Measurements from ENCODE around the gene BCL11A.

The BCL11A gene

DNA sequence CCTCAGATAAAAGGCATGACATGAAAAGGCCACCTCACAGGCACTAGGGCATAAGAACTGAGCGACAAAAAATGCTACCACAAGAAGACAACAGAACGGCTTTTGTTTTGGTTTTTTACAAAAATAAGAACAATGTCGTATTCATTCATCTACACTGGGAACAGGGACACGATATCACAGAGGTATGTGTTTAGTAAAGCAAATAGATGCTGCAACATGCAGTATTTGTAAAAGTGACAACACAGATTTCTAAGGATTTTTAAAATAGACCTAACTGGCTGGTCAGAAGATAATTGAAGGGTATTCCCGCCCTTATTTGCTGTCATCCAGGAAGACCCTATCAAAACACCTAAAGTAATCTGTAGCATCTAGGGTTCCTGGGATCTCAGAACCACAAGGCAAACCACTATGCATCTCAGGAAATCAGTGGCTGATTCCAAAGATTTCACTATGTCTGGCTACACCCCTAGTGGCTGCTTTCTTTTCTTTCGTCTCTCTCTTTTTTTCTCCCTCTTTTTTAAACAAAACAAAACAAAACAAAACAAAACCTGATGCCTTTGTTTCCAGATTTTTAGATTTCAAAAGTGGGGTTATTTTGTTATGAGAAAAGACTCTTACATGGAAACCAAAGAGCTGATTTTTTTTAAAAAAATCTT lies 97.2 kb downstream of the BCL11A start:
- DNase-seq = no peak

DNA sequence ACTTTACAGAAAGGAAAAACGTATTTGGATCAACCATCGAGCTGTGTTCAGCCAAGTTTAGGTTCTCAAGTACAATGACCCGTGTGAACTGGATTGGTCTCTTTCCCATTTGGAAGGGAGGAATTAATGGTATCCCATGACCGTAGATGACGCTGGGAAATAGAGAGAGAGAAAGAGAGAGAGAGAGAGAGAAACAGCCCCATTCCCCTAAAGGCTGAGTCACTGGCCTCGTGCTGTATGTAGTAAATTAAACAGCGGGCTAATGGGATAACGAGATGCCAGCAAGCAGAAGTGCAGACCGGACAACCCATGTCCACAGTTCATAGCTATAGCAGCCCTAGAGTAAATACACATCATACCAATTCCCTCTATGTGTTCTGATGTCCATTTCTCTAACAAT lies 99.6 kb downstream of the BCL11A start:
- DNase-seq = no peak

DNA sequence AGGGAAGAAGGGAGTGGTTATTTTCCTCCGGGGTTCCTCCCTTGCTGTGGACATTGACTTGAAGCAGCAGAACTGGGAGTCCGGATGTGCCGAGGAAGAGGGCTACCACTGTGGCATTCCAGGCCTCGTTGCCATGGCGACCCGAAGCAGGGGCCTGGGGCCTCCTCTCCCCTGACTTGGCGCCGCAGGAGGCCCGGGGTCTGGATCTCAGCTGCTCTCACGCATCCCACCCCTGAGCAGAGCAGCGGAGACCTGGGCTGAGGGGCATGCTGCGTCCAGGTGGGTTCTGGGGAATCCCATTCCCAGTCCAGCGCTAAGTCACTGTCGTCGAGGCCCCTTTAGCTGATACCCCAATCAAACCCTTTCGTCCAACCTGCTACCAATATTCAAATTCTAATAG lies 100.2 kb downstream of the BCL11A start:
- no peak for DNase-seq

DNA sequence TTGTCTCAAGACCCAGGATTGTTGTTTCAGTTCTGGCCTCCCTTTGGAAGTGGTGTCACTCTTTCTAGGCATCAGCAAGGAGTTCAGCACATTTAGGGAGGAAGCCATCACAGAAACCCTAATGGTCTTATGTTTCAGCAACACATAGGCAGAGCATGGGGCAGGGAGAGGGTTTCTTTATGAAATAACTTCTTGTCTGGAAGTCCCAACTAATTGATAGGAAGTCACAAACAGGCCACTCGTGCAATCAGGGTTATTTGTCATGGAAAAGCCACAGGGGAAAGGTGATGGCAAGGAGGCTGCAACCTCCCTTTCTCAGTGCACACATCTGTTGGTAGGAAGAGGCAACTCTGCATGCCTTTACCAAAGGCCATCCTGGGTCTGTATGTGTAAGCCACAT lies 103.0 kb downstream of the BCL11A start:
- DNase-seq = no peak

DNA sequence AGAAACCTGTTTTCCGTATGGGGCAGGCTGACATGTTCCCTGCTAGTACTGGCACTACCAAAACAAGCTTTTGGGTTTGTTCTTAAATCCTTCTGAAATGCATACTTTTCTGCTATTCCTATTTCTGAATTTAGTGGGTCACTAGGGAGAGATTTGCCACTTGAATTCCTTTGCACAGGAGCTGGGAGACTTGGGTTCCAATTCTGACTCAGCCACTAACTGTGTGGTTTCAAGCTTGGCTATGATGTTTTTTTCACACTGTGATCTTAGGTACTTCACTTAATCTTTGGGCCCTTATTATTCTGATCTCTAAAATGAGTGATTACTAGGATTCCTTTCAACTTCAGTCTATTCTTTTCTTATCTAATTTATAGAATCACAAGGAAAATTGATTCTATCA lies 105.5 kb downstream of the BCL11A start:
- DNase-seq = no peak

DNA sequence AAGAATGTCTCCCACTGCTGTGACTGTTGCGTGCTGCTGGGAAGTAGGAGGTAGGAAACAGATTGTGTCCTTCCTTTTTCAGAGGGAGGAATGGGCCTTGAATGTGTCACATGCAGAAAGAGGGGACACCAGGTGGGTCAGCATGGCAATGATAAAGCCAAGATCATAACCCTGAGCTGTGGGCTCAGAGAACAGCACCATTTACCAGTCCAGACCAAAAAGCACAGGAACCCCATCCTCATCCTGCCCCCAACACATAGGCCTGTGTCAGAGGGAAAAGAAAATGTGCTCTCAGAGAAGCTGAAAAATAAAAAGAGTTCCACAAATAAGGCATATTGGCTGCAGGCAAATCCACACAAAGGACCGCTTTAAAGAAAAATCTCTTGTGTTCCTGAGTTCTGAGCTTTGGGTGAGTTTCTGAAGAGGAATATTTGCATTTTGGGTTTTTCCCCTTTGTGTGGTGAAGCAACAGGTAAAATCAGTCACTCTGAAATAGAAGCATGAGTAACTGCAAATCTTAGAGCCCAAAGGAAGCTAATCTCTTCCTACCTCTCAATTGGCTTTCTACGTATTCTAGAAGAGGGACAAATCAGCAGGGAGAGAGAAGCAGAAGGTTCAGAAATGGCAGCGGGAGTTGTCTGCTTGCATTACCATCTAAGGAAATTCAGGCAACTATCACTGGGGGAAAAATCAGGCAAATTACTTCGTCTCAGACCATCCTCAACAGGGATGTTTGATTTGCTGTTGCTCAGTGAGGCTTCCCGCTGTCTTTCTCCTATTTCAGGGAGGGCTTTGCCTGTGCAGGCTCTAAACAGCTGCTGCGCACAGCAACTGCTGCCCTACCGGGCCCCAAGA lies 106.8 kb downstream of the BCL11A start:
- no peak for DNase-seq

DNA sequence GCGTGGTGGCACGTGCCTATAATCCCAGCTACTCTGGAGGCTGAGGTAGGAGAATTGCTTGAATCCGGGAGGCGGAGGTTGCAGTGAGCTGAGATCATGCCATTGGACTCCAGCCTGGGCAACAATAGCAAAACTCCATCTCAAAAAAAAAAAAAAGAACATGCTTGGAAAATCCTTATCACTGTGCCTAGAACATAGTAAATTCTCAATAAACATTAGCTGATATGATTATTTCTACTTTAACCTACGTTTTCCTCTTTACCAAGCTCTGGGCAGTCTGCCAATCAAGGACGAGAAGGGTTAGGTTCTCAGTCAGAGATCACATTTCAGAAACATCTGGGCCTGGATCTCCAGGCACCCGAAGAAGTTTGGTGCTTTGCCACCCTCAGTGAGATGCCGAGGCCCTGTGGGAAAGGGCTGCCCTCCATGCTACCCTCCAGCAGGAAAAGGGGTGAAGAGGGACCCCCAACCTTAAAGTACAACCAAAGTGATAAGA lies 107.7 kb downstream of the BCL11A start:
- no peak for DNase-seq

DNA sequence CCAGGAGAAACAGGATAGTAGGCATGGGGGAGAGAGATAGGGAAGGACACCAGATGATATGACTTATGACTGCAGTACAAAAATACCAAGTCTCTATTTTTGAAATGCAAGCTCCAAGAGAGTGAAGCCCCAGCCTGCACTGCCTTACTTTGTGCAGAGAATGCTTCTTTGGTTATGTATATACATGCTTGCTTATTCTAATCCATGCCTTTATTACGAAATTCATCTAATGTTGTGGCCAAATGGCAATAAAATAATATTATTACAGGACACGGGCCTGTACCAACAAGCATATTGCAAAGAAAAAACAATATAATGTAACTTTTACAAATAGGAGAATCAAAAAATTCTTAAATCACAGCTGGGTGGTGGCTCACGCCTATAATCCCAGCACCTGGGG lies 110.8 kb downstream of the BCL11A start:
- no peak for DNase-seq

DNA sequence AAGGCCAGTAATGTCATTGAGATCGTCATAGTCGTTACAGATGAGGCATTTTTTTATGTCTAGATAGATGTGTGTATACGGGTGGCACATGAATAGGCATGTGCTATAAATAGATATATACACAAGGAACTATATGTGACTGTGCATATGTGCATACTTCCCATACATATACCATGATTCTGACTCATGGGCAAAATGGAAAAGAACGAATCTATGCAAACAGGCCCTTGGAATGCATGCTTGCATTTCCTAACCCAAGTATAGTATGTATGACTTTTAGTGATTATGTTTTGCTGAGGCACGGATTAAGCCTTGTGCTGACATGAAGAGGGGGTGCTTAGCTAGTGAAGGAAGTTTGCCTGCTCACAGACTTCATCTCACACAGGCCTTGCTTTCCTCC lies 111.7 kb downstream of the BCL11A start:
- DNase-seq = no peak

DNA sequence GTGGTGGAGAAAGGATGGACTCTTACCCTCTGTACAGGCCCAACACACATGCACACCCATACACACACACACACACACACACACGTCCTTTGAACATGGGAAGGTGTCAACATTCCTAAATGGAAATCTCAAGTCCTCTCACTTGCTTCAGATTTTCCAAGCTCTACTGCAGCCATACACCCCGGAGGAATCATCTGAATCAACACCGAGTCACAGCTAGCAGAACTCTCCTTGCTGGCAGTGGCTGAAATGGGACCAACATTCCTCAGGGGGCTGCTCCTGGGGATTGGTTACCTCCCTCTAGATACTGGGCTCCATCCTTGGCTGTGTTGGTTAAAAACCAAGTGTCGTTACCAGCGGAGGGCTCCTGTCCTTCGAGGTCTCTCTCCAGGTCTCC lies 112.7 kb downstream of the BCL11A start:
- DNase-seq = no peak

DNA sequence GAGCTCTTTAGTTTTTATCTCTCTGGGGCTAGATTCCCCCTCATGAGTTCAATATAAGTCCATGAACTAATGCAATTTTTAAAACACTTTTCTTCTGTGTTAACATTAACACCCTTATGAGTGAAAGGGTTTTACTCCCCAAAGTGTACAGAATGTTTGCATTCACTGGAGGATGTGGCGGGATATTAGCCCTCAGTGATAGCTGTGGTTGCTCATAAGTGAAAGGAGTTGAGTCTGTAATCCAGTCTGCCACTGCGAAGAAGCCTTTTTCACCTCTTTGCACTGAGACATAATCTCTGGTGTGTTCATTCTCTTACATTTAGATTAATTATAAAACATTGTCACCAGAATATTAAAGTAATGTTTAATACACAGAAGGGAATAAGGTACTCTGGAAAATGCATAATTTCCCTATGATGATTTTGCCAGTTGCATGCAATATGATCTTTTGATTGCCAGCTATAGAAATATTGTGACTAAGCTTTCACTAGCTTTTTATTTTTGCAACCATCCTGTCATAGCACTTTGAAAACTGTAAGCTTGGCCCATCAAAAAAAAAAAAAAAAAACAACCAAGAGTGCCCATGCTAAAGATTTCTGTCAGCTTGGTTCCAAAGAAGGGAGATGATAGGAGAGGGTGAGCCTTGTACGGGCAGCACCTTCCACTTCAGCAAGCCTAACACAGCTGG lies 113.2 kb downstream of the BCL11A start:
- no peak for DNase-seq

DNA sequence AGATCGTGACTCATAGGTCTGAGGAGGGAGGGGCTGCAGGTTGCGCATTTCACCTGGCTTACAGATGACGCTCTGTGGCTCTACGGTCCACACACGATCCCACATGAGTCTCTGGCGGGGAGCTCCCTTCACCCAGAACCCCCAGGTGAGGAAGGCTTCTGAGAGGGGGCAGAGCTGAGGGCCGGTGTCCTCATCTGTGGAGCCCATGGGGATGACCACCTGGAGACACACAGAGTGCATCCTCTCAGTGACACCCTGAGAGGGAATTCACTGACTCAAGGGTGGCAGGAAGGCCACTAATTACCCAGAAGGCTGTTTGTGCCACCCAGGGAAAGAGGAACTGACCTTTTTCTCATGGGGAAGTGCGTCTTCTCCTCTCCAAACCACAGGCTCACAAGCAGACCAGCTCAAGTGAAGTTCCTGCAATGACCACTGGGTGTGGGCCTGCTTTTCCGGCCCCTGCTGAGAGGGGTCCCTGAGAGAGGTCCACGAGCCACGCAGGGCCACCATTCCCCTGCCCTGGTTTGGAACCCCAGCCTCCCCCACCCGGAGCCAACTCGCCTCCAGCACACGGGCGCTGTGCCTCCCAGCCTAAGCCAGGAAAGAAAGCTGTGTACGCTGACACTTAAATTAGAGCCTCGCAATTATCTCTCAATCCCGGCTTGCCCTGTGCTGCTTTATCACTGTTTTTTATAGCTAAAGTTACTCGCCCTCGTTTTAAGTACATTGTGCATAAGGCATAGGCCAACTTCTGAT lies 114.1 kb downstream of the BCL11A start:
- peak; percentile 83 for DNase-seq

DNA sequence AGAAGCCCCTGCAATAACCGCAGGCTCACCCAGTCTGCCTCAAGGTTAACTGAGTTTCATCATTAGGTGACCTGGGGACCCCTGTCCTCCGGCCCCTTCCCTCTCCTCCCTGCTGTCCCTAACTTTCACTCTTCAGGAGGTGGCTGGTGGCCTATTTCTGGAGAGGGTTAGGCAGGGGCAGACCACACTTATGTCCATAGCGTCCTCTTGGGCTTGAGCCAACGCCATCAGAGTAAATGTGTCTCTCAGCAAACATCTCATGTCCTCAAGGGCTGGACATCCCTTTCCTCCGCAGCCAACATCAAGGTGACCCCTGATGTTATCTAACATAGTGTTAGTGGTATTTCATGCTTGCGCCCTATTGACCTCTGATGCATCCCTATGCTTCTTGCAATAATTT lies 114.8 kb downstream of the BCL11A start:
- DNase-seq = no peak

DNA sequence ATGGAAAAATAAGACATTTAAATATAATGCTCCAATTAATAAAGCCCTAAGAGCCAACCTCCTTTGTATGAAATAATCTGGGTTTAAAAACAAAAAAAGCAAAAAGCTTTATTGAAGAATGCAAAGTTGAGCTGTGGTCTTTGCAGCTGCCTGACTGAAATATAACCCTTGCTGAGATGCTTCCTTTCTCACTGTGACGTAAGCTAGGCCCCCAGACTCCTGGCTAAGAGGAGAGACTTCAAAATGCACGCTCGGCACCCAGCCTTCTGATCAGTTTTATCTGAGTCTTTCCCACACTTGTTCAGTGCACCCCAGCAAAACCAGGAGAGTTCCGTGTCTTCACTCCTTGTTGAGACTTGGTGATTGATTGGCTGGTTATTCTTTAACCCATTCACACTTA lies 115.3 kb downstream of the BCL11A start:
- DNase-seq = no peak

DNA sequence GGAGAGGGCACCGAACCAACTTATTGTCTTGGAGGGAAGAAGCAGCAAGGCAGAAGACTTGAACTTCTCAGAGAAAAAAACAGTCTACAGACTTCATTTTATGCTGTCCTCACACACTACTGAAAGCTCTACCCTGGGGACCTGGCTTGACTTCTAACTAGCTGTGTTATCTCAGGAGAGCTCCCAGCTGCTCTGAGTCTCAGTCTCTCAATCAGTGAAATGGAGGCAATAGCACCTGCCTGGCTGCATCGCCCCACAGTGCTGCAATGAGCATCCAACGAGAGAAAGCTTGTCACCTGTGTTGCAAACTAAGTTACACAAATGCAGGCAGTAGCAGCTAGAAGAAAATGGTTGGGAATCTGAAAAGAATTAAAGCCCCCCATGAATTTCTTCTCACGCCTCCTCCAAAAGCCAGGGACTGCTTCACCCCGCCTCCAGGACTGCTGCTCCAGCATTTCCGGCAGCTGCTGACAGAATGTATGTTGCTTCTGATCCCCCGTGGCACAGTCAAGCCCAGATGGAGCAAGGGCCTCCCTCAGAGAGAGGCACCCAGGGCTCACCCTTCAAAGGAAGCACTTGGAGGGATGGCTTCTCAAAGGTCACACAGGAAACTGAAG lies 116.3 kb downstream of the BCL11A start:
- DNase-seq = no peak

DNA sequence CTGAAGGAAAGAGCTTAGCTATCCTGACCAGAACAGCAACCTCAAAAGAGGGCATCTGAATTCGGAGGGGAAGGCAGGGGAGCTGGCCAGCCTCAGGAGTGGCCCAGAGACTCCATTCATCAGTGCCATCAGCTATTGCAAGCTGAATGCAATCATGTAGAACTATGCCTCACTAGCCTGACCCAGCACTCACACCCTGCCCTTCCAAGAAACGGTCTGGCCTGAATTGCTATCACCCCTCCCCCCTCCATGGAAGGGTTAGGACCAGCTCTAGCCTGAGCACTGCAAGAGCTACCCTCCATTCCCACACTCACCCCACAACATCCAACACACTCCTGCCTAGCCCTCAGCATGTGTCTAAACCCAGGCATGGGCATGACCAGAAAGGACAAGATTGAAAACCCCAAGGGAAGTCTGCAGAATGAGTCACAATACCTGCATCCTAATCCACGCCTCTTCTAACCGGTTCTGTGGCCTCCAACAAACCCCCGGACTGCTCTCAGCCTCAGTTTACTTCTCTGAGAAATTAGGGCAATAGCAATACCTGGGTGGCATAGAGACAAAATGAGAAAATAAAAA lies 120.3 kb downstream of the BCL11A start:
- no peak for DNase-seq

DNA sequence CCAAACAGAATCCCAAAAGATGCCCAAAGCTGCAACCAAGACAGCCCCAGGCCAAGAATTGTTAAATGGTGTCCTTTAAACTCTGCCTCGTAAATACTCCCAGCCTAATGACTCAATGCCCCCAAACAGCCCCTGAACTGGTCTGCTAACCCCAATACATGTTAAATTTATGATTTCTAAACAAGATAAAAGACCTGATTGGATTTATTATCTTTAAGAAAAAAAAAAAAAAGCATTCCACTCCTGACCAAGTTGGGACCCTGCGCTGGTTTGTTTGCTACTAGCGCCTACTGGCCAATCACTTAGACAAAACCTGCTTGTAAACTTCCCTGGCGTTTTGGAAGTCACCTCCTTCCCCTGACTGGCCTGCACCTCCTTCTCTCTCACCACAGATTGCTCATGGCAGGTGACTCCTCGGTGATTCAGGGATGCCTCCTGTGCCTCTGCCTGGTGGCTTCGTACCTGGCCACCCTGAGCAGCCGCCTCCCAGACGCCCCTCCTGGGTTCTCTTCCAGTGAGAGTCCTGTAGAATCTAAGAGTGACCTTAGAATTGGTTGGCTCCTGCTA lies 121.3 kb downstream of the BCL11A start:
- DNase-seq = no peak

DNA sequence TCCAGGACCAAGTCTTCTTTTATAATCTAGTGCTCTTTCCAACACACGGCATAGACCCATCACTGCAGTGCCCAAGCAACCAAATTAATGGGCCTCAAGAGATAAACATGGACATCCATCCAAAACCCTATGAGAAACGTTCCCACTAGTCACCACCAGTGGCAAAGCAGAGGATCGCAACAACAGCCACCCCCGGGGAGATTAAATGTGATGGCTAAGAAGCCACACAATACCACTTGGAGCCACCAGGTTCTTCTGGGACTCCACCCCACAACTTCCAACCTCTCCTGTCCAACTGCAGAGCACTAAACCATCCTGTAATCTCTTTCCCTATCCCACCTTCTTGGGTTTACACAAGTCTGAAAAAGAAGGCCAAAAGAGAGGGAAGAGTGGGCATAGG lies 123.8 kb downstream of the BCL11A start:
- DNase-seq = no peak

DNA sequence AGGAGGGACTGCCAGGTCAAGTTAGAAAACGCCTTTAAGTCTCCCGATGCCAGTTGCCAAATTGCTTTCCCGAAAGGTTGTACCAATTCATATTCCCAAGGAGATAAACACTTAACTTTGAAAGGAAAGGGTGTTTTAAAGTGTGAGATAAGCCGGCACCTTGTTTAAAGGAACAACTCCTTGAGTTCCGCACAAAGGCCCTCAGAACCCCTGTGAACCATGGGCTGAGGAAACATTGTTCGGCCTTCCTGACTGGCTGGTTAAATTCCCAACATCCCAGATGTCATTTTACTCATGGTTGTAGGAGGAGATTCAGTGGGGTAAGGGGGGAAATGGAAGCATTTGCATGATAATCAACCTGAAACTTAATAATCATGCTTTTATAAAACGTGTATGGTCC lies 126.6 kb downstream of the BCL11A start:
- DNase-seq = no peak

DNA sequence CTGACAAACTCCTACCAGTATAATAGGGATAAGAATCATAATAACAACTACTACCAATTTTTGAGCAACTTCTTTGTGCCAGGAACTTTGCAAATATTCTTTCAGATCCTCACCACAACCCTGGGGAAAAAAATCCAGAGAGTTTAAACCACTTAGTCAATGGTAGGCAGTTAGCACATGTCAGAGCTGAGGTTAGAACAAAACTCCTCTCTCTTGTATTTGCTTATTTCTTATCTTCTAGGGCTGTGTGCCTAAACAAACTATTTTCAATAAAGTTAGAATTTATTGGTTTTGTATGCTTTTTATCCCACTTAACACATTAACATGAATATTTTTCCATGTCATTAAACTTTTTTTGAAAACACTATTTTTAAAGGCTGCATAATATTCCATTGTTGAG lies 127.1 kb downstream of the BCL11A start:
- DNase-seq = no peak

DNA sequence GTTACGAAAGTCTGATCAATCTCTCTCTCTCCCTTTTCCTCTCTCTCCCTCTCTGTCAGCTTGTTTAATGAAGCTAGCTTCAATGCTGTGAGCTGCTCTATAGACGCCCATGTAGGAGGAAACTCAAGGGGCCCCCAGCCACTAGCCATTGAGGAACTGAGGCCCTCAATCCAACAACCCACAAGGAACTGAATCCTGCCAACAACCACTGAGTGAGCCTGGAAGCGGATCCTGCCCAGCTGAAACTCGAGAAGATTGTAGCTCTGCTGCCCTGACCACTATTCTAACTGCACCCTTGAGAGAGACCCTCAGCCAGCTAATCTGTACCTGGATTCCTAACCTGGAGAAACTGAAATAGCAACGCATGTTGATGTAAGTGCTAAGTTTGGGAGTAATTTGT lies 129.2 kb downstream of the BCL11A start:
- no peak for DNase-seq

DNA sequence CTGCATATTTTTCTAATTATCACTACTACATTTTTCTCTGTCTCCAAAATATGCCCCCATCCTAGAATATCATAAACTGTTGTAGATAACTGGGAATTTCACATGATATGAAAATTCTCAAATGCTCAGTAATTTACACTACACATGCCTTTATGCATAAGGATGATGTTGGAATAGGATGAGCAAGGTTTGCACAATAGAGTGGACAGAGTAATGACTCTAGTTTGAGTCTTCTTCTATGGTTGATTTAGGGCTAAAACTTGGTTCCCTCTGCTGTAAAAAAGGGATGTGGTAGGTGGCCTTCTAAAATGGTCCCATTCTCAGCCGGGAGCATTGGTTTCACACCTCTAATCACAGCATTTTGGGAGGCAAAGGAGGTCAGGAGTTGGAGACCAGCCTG lies 129.9 kb downstream of the BCL11A start:
- DNase-seq = no peak
